HG03139 (cell line): ENCODE measurements around the gene CELSR3.

Experiments used
- ATAC-seq: cut with Tn5 transposase; IDR thresholded peaks from one replicate; pipeline ENCODE4 v1.9.1; 2021; ENCODE audit not compliant: unreplicated experiment

The CELSR3 gene

DNA sequence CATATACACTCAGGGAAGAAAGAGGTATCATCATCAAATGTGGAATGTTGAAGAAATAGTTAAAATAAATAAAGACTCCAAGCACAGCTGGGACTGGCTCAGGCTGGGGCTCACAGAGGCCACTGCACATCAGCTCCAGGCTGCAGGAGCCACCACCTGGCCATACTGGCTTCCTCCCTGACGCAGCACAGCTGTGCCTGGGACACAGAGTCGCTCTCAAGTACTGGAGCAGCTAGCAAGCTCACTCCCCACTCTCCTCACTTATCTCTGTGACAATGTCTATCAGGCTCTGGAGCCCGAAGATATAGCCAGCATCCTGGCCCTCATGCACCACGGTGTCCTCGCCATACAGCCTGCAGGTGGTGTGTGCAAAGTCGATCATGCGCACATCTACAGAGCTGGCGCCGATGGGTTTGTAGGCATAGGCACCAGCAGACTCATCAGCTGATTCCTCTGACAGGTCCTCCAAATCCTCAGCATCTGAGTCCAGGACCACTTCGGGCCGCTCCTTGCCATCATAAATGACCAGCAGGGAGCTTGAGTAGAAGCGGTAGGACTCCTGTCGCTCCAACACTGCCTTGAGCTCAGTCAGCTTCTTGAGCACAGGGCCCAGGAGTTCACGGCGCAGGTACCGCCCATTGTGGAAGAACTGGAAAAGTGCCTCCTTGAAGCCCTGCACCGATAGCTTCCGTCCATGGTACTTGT lies 25.5 kb upstream of the CELSR3 start:
- no peak for ATAC-seq

DNA sequence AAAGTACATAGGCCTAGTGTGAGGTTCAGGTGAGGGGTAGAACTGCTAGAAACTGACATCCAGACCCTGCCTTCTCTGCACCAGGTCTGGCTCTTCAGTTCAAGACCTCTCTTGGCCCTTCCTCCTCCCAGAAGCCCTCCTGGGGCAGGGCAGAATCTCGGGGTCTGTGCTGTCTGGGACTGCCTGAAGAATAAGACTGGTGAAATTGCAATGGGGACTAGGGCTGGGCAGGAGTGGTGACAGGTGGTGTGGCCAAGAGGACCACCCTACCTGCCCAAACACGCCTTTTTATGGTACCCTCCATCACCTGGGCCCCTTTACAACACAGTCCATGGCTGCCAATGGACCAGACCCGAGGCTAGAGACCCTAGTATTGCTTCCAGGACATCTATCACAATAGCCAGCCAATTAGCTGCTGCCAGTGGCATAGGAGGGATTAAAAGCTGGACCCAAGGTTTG lies 24.6 kb upstream of the CELSR3 start:
- no peak for ATAC-seq

DNA sequence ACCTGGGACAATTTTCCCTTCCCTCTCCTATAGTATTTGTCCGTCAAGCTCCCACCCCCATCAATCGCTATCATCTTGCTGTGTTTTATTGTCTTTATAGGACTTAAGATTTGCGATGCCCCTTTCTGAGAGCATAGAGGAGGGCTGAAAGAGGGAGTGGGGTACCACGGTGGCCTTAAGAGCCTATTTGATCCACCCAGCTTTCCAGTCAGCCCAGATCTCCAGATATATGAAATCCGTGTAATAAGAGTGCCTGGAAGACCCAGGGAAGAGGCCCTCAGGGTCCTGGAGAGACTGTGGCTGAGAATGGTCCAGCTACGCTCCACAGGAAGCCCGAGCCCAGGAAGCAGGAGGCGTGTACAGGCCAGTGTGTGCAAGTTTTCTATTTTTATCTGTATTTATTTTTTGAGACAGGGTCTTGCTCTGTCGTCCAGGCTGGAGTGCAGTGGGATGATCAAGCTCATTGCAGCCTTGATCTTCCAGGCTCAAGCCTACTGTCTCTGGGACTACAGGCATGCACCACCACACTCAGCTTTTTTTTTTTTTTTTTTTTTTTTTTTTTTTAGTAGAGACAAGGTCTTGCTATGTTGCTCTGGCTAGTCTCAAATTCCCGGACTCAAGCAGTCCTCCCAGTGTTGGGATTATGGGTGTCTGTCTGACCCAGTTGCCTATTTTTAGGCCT lies 24.0 kb upstream of the CELSR3 start:
- ATAC-seq = no peak

GRCh38 chr3:48685603-48686511 lies 23.2 kb upstream of the CELSR3 start, which contains the start of gene NCKIPSD:
Gene NCKIPSD (minus strand): TSS chr3:48685915. CDS start chr3:48685807, 108 bp downstream.
- peak; percentile 69 for ATAC-seq

DNA sequence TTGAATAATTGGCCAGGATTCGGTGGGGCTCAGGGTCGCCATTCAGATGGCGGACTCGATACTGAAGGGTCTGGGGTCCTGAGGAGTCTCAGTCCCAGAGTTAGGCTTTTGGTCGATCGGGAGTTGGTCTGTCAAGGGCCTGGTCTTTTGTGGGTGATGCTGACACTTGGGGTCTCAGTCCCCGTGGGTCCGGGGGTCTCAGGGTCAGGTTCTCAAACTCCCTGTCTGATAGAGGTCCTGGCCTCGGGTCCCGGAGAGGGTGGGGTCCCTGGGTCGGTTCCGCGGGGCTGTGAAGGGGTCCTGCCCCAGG lies 22.6 kb upstream of the CELSR3 start:
- ATAC-seq = no peak

DNA sequence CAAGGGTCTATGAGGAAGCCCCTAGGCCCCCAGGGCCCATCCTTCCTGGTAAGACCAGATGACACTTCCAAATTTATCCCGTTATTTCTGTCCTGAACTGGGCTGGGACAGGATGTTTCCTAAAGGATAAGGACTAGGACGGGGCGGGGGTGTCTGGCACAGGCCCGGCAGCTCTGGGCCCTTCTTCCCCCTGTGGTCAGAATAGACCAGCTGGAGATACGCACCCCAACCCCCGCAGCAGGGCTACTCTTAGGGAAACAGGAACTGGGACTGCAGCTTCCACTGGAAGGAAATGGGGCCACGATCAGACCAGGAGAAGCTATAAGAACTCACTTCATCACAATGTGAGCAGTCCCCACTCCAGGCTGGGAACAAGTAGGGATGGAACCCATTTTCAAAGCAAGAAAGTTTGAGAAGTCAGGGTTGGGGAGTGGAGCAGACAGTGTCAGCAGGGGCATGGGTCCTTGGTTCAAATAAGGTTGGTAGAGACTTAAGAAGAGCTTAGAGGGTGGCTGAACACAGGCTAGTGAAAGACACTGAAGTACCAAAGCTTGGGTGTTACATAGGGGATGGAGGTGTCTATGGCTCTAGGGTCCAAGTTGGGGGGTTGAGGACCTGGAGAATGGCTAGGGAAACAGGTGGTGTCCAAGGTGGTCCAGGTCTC lies 21.9 kb upstream of the CELSR3 start:
- ATAC-seq = no peak

GRCh38 chr3:48684054-48684349 lies 21.3 kb upstream of the CELSR3 start:
- ATAC-seq = no peak

DNA sequence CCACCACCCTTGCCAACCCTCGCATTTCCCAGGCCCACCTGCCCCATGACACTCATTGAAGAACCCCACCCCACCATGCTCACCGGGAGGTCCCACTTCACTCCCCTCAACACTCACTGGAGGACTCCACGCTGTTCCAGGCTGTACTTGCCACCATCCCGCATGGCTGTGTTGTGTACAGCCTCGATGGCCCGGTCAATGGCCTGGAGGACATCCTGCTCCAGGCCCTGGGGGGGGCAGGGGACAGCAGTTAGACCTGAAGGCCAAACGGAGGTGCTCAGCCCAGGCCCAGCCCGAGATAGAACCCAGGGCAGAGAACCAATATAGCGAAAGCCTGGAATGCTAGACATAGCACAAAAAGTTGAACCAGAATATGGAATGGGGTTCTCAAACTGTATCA lies 20.1 kb upstream of the CELSR3 start:
- no peak for ATAC-seq

GRCh38 chr3:48681974-48682610 lies 19.4 kb upstream of the CELSR3 start:
- ATAC-seq = no peak

GRCh38 chr3:48681541-48681880 lies 18.8 kb upstream of the CELSR3 start:
- no peak for ATAC-seq

DNA sequence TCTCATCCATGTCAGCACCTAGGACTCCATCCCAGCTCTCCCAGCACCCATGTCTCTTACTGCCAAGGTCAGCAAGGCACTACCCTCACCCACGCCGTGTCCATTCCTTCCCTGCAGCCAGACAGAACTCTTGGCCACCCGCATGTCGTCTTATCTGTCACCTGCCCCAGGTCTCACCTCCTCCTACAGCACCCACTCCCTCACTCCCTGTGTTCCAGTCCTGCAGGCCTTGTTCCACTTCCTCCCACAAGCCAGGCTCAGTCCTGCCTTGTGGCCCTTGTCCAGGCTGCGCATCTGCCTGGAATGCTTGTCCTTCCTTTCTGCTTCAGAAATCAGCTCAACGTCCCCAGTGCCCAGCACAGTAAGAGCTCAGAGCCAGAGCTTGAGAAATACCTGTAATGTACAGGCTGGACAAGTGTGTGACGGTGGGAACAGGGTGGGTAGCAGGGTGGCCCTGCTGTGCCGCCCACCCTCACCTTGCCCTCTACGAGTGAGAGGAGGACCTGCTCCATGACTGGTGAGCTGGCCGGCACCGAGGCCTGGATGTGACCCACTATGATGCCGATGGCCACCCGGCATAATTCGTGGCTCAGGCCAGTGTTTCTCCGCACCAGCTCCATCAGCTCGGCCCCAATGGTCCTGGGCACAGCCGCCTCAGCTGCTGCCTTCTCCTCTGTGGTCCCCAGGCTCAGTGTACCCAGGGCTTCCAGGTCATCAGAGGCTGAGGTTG lies 18.3 kb upstream of the CELSR3 start:
- no peak for ATAC-seq

DNA sequence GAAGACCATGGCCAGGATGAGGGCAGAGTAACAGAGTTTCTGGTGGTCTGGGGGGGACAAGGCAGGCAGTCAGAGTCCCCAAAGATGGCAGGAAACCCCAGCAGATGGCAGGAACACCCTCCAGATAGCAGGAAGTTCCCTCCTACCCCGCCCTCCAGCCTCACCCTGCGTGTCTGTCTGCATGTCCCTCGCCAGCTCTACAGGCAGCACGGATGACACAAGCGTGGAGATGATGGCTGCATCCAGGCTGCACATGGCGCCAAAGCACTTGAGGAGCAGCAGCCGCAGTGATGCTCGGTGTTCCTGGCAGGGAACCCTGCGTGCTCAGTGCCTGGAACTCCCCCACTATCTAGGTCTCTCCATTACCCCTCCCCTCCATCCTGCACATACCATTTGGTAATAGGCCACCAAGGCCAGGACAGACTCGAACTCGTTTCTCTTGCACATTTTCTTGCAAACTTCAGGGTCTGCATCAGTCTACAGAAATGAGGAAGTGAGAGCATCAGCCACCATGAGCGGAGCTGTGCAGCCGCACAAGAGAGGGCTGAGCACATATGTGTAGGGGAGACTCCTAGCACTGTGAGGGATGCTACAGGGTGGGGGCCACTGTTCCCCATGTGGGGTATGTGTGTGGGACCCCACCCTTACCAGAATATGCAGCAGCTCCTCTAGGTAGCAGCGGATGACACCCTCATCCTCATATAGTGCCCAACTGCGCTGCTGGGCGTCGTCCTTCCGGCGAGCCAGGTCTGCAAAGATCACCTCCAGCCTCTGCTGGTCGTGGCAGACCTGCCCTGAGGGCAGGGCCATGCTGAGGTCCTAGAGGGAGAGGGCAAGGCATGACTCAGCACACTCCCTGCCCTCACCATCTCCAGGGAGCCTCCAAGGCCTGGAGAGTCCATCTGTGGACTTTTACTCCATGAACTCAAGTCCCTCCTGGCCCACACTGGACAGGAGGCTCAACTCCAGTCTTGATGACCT lies 17.0 kb upstream of the CELSR3 start:
- ATAC-seq = no peak

- no peak for ATAC-seq
Measured at GRCh38 chr3:48678566-48679380, 16.1 kb upstream of the CELSR3 start.

DNA sequence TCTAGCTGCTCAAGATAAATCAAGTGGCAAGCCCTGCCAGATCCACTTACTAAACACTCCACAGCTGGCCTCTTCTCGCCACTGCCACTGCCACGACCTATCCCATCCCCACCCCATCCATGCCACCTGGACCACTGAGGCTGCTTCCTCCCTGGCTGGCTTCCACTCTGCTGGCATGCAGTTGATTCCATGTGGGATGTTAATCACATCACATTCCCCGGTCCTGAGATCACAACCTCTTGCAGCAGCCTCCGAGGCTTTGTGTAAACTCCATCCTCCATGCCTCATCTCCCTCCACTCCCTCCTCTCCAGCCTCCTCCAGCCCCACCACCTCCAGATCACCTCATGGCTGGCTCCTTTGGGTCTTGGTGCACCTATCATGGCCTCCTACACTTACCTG lies 15.4 kb upstream of the CELSR3 start:
- ATAC-seq = no peak

DNA sequence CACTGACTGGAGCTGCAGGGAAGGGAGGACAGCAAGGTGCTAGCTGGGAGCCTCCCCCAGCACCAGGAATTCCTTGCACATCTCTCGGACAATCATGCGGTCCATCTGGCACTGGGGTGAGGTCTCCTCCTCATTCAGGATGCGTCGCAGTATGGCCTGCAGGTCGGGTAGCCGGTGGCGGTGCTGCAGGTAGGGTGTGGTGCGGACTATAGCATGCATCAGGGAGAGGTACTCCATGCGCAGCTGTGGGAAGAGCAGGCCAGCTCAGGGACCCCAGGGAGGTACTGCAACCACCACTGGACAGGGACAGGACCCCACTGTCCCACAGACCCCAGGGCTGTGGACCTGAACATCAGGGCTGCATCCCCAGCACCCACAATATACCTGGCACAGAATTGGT lies 11.8 kb upstream of the CELSR3 start:
- ATAC-seq = no peak

DNA sequence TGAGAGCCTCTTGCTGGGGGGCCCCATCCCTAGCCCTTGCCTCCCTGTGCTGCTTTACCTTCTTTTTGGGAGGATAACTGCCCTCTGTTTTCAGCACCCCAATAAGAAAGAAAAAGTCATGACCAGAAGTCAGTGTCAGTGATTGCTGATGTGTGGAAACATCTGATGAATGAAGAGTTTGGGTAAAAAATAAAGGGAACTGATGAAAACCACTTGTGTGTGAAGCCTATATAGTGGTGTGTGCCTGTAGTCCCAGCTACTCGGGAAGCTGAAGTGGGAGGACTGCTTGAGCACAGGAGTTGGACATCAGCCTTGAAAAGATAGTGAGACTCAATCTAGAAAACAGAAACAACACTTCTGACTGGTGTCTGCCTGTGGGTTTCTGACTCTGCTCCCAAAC lies 9.8 kb upstream of the CELSR3 start:
- no peak for ATAC-seq

GRCh38 chr3:48664929-48665328 lies 2.2 kb upstream of the CELSR3 start:
- no peak for ATAC-seq

DNA sequence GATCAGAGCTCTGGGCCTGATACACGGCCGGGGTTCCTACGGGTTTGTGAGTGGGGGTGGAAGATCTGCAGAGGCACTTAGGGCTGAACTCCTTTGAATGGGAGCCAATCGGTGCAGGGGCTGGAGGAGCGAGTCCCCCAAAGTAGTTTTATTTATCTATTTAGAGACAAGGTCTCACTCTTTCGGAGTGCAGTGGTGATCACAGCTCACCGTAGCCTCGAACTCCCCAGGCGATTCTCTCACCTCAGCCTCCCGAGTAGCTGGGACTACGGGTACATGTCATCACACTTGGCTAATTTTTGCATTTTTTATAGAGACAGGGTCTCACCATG lies 1.6 kb upstream of the CELSR3 start:
- no peak for ATAC-seq
